Testis (tissue), 3 donors: ENCODE measurements around the gene MLANA. TPM values are rescaled to one million over a fixed set of nuclear protein-coding genes. Genes with fewer than 3 reads are reported as not detected.

Experiments
- DNase-seq: peaks from one replicate; pipeline ENCODE4 v3.0.0-alpha.2; 2019
- H3K27ac ChIP-seq, 2 donors: fragments of 200-600 bp; sonication (generic); one replicate each; pipeline ENCODE4 v1.5.1; 2019
- H3K27me3 ChIP-seq: fragments of 200-600 bp; sonication (generic); one replicate; pipeline ENCODE4 v1.5.1; 2019
- H3K36me3 ChIP-seq: fragments of 200-600 bp; sonication (generic); one replicate; pipeline ENCODE4 v1.5.1; 2017; ENCODE audit warnings: low read depth; ENCODE audit errors: missing control alignments
- H3K4me1 ChIP-seq: fragments of 200-600 bp; sonication (generic); one replicate; pipeline ENCODE4 v1.5.1; 2019
- H3K4me3 ChIP-seq, 2 donors: fragments of 200-600 bp; sonication (generic); one replicate each; pipeline ENCODE4 v1.5.1; 2017 to 2019
- H3K9me3 ChIP-seq: fragments of 200-600 bp; sonication (generic); one replicate; pipeline ENCODE4 v1.5.1; 2017
- POLR2A ChIP-seq: fragments of 450-650 bp; IDR thresholded peaks from one replicate; pipeline ENCODE4 v1.6.1; 2017; ENCODE audit warnings: antibody characterized with exemption, mild to moderate bottlenecking, moderate library complexity
- WGBS, 2 donors: methylation state at CpG; one replicate each; pipeline ENCODE4 v1.1.5; 2018; 5-methylcytosine and 5-hydroxymethylcytosine counted together
- intact Hi-C: fragments of 100-400 bp; cut with DNase I; formaldehyde crosslinking; loops from one replicate; pipeline ENCODE4 v1.15.1; 2023; ENCODE audit warnings: low total_unique reads
- polyA plus RNA-seq: library from polyadenylated mRNA; stranded (reverse); fragments of 350-450 nt; fragmentation: Illumina TruSeq; extraction: RNeasy Lipid Tissue Mini Kit (QIAGEN cat#74804); gene quantifications from one replicate; pipeline ENCODE4 v1.2.3, GENCODE V29; 2014; ENCODE audit warnings: low read depth, low replicate concordance; ENCODE audit not compliant: insufficient read depth
- total RNA-seq, 2 donors: library from RNA; depleted of rRNA; stranded (reverse); fragments of >200 nt; gene quantifications; one replicate each; pipeline ENCODE4 v1.2.3, GENCODE V29; 2016
- TF ChIP-seq, protein P1 (sequence below), 3 experiments: fragments of 450-650 bp in 2 of 3; fragments of 200-600 bp in 1 of 3; sonication (generic) in 1 of 3; IDR thresholded peaks; one replicate each; pipeline ENCODE4 v1.5.1; 2016 to 2019; ENCODE audit warnings: antibody characterized with exemption in 3 of 3, mild to moderate bottlenecking in 2 of 3, moderate library complexity in 1 of 3

The MLANA gene
- total and polyA plus RNA-seq, 3 donors from 2014 or later, result not detected

GRCh38 chr9:5947912-5948311, 57.2 kb downstream of the MLANA start:
- no peak overlapping the region for H3K4me3 ChIP-seq
- H3K27ac ChIP-seq, result no peak overlapping the region
- TF ChIP-seq, protein P1, sequence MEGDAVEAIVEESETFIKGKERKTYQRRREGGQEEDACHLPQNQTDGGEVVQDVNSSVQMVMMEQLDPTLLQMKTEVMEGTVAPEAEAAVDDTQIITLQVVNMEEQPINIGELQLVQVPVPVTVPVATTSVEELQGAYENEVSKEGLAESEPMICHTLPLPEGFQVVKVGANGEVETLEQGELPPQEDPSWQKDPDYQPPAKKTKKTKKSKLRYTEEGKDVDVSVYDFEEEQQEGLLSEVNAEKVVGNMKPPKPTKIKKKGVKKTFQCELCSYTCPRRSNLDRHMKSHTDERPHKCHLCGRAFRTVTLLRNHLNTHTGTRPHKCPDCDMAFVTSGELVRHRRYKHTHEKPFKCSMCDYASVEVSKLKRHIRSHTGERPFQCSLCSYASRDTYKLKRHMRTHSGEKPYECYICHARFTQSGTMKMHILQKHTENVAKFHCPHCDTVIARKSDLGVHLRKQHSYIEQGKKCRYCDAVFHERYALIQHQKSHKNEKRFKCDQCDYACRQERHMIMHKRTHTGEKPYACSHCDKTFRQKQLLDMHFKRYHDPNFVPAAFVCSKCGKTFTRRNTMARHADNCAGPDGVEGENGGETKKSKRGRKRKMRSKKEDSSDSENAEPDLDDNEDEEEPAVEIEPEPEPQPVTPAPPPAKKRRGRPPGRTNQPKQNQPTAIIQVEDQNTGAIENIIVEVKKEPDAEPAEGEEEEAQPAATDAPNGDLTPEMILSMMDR (IDR thresholded peaks at IDR 0.05), result no peak
- no peak for TF ChIP-seq POLR2A
- 40 to 73% methylated on average over 2 of the region's 2 CpGs for WGBS, 2 donors
- intact Hi-C loops, result no loop called here
- DNase-seq, result no peak
- no peaks in the 10 kb centered on the region for H3K4me1 ChIP-seq
- H3K36me3 ChIP-seq, result no peaks in the 10 kb centered on the region
- H3K27me3 ChIP-seq, result no peaks in the 10 kb centered on the region
- H3K9me3 ChIP-seq, result no peaks in the 10 kb centered on the region

- H3K36me3 ChIP-seq, result no peaks in the 10 kb centered on the region
- H3K4me1 ChIP-seq, result no peaks in the 10 kb centered on the region
- 37% methylated on average over 5 of the region's 5 CpGs for WGBS, 2 donors
- H3K9me3 ChIP-seq, result no peaks in the 10 kb centered on the region
- TF ChIP-seq POLR2A, result no peak
- TF ChIP-seq, protein P1 (IDR thresholded peaks at IDR 0.05), result no peak
- H3K4me3 ChIP-seq, result no peak overlapping the region
- H3K27ac ChIP-seq, result no peak overlapping the region
- H3K27me3 ChIP-seq, result no peaks in the 10 kb centered on the region
- intact Hi-C loops, result no loop called here
- no peak for DNase-seq
Measured at GRCh38 chr9:5949103-5949699, 58.5 kb downstream of the MLANA start.

- no peak overlapping the region for H3K27ac ChIP-seq
- no peaks in the 10 kb centered on the region for H3K4me1 ChIP-seq
- no peaks in the 10 kb centered on the region for H3K9me3 ChIP-seq
- 96 to 98% methylated on average over 1 of the region's 1 CpG for WGBS, 2 donors
- H3K36me3 ChIP-seq, result no peaks in the 10 kb centered on the region
- TF ChIP-seq, protein P1 (IDR thresholded peaks at IDR 0.05), result no peak
- no peak for TF ChIP-seq POLR2A
- intact Hi-C loops, result no loop called here
- DNase-seq, result no peak
- no peaks in the 10 kb centered on the region for H3K27me3 ChIP-seq
- H3K4me3 ChIP-seq, result no peak overlapping the region
Measured at GRCh38 chr9:5950261-5950660, 59.6 kb downstream of the MLANA start.

DNA sequence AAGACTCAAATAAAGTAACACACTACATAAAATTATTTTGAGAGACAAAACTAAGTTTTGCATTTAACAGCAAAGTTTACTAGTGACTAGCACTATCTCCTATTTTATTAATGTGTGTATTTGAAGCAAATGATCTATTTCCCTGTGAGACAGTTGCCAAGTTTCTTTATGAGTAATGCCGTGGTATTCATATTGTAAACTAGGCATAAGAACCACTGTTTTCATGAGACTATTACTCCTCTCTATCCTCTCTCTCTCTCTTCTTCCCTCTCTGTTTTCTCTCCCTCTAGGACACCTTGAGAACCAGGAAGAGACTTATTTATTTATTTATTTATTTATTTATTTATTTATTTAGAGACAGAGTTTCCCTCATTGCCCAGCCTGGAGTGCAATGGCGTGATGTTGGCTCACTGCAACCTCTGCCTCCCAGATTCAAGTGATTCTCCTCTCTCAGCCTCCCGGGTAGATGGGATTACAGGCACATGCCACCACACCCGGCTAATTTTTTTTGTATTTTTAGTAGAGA, 61.1 kb downstream of the MLANA start:
- 92 to 95% methylated on average over 4 of the region's 4 CpGs for WGBS, 2 donors

More for the DNA sequence above, 61.1 kb downstream of the MLANA start:
- Histone ChIP-seq H3K36me3 (no peaks in the 10 kb centered on the region), H3K27me3 (no peaks in the 10 kb centered on the region), H3K27ac (no peak overlapping the region), H3K9me3 (no peaks in the 10 kb centered on the region), H3K4me3 (no peak overlapping the region), H3K4me1 (no peaks in the 10 kb centered on the region)
- TF ChIP-seq POLR2A, result no peak
- TF ChIP-seq, protein P1 (IDR thresholded peaks at IDR 0.05), result no peak
- DNase-seq, result no peak
- intact Hi-C loops, result no loop called here
